OCI-LY1 (cell line): ENCODE measurements around the gene FHOD3.

Experiments used
- CTCF ChIP-seq: fragments of 200-600 bp; sonication (generic), shearing (Covaris generic); IDR thresholded peaks from 2 replicates; pipeline ENCODE4 v1.5.1; 2017; ENCODE audit warnings: mild to moderate bottlenecking, antibody characterized with exemption, low read length, moderate library complexity, mixed read lengths
- EZH2 ChIP-seq: fragments of 200-600 bp; sonication (generic), shearing (Covaris generic); IDR thresholded peaks from 2 replicates; pipeline ENCODE4 v1.8.0; 2017; ENCODE audit warnings: borderline replicate concordance, mixed run types, mild to moderate bottlenecking, antibody characterized with exemption, low read length, moderate library complexity, mixed read lengths

GRCh38 chr18:36456622-36457021 is 159.1 kb downstream of the FHOD3 start:
- TF ChIP-seq CTCF, result no peak
- TF ChIP-seq EZH2, result no peak
